HG03095 (cell line): ENCODE results near the gene ZNF546.
"Not testable (repeated sequence)": the region's sequence is repeated elsewhere in the genome, so short reads cannot be mapped to it uniquely, and the experiment has no call there.

Source experiments
- ATAC-seq: cut with Tn5 transposase; IDR thresholded peaks from one replicate; pipeline ENCODE4 v1.9.1; 2021; ENCODE audit warnings: moderate library complexity; ENCODE audit not compliant: unreplicated experiment

ZNF546 gene

DNA sequence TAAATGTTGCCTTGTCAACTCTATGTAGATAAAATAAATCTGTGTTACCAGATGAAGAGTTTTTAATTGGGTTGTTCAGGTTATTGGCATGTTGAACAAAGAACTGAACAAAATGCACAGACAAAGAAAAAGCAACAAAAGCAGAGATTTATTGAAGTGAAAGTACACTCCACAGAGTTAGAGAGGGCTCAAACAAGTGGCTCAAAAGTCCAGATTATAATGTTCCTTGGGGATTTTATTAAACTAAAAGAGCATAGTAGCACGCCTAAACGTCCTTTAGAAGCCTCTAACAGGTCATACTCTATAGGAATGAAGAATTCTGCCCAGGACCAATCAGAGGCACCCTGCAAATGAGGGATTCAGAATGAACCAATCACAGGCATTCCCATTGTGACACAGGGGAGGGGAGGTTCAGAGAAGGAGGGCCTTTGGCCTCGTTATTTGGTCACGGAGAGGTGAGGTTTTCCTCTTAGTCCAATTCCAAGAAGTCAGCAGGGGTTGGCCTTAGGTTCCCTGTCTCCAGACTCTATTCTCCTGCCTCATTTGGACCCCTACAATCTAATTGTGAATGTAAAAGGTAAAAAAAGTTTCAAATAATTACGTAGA, 13.1 kb upstream of the ZNF546 start:
- ATAC-seq, result no peak

DNA sequence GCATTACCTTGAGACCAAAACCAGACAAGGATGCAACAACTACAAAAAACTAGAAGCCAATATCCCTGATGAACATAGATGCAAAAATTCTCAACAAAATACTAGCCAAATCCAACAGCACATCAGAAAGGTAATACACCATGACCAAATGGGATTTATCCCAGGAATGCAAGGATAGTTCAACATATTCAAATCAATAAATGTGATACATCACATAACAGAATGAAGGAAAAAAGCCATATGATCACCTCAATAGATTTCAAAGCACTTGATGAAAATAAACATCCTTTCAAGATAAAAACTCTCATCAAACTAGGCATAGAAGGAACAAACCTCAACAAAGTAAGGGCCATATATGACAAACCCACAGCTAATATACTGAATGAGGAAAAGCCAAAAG, 10.2 kb upstream of the ZNF546 start:
- no peak for ATAC-seq

DNA sequence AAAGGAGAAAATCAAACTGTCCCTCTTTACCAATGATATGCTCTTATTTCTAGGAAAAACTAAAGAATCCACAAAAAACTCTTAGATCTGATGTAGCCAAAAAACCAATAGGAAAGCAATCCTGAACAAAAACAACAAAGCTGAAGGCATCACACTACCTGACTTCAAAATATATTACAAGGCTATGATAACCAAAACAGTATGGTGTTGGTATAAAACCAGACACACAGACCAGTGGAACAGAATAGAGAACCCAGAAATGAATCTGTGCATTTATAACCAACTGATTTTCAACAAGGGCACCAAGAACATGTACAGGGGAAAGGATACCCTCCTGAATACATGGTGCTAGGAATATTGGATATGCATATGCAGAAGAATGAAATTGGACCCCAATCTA, 9.7 kb upstream of the ZNF546 start:
- ATAC-seq, result no peak

DNA sequence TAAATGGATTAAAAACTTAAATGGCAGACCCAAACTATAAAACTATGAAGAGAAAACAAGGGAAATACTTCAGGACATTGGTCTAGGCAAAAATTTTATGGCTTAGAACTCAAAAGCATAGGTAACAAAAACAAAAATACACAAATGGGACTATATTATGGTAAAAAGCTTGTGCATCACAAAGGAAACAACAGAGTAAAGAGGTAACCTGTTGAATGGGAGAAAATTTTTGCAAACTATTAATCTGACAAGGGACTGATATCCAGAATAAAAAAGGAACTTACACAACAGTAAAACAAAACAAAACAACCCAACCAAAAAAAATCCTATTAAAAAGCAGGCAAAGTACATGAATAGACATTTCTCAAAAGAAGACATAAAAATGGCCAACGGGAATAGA, 9.3 kb upstream of the ZNF546 start:
- ATAC-seq, result no peak

DNA sequence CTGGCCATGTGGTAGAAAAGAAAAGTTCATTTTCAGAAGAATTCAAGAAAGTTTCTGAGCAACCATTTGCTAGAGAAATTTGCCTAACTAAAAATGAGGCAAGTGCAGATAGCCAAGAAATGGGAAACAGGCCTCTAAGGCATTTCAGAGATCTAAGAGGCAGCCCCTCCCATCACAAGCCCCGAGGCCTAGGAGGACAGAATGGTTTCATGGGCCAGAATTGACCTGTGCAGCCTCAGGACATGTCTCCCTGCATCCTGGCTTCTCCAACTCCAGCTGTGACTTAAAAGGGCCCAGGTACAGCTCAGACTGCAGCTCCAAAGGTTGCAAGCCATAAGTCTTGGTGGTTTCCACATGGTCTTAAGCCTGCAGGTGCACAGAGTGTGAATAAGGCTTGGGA, 3.3 kb upstream of the ZNF546 start:
- ATAC-seq, result no peak

DNA sequence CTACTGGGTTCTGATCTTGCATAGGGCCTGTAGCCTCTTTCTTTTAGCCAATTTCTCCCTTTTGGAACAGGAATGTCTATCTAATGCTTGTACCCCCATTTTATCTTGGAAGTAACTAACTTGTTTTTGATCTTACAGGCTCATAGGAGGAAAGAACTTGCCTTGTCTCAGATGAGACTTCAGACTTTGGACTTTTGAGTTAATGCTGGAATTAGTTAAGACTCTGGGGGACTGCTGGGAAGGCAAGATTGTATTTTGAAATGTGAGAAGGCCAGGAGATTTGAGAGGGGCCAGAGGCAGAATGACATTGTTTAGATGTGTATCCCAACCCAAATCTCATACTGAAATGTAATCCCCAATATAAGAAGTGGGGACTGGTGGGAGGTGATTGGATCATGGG, 2.5 kb upstream of the ZNF546 start:
- ATAC-seq, result no peak

DNA sequence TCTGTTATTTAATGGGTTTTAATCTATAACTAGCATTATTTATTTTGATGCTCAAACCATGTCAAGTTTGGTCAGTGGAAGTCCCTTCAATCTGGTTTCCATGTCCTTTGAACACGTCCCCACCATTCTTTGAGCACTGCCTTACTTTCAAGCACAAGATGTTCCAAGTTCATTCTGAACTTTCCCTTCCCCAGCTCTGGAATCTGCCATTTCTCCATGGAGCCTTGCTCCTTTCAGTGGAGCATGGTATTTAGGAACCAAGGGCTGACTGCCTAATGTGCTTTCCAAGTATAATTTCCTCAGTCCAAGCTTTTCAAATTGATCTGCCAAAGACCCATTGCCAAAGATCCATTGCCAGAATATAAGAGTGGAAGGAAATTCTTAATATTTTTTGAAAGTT, 1.1 kb upstream of the ZNF546 start:
- no peak for ATAC-seq

DNA sequence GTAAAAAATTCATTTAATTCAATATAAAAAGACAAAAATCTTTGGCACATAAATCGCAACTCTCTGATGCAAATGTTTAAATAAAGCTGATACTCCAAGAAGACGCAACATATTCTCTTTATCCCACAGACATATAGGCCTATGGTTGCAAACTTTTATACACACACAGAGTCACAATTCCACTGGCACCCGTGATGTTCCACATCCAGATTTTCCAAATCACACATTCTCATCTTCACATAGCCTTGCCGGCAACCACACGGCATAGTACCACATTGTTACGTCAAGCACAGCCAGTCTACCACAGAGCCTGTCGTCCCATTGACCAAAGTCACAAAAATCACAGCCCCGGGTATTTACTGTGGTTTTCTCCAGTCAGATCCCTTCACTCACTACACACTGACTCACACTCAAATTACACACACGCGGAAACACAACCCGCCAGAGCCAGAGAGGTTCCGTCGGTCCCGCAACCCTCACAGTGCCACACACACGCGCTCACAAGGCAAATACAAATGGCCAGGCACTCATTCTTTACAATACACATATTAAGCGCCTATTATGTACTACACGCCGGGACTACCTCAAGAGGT, 546 bp upstream of the ZNF546 start:
- peak; percentile 29 for ATAC-seq

DNA sequence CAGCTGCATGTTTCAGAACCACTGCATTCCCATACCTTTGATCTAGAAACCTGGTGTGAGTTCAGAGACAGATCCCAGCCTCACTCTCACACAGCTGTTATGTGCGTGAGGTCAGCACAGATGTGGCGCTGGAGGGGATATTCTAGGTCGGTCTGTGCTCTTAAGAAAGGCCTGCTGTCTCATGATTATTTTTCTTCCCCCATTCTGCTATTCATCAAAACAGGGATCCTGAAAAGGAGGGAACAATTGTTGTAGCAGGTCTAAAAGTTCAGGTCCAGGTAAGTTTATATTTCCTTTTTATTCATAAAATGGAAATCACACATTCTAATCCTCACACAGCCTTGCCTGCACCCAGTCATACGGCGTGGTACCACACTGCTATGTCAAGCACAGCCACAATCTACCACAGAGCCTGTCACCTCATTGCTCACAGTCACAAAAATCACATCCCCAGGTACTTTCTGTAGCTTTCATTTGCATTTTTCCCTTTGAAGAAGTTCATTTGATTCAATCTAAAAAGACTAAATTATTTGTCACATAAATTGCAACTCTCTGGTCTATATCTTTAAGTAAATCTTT, 867 bp downstream of the ZNF546 start:
- ATAC-seq, result no peak

DNA sequence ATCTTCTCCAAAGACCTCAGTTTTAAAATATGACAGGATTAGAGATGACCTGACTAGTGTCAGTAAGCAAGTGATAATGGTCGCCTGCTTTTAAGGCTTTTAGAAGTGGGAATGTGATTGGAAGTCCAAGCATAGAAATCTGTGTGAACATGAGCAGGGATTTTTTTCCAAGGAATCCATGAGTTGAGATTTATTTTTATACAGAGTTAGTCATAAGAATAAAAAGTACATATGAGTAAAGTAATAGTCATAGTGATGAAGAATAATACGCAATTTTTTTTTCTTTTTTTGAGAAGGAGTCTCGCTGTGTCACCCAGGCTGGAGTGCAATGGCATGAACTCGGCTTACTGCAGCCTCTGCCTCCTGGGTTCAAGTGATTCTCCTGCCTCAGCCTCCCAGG, 1.6 kb downstream of the ZNF546 start:
- no peak for ATAC-seq

DNA sequence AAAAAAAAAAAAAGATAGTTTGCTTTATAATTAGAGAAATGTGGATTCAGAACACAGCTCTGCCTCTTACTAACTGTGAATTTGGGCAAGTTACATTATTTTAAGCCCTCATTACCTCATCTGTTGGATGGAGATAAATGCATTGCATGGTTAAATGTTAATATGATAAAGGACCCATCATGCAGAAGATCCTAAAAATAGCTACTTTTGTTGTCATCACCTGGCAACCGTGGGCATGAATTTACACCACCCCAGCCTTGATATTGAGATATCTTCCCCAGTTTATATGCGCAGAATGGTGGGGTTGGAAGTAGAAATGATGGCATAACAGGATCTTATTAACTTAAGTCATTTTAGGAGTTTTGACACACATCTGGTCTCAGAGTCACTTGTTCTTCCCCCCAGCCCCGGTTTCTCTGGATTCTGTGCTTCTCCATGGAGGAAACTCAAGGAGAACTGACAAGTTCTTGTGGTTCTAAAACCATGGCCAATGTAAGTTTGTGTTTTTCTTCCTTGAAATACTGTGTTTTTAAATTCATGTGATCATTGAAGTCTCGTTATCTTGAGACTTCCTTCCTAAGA, 8.9 kb downstream of the ZNF546 start:
- no peak for ATAC-seq

DNA sequence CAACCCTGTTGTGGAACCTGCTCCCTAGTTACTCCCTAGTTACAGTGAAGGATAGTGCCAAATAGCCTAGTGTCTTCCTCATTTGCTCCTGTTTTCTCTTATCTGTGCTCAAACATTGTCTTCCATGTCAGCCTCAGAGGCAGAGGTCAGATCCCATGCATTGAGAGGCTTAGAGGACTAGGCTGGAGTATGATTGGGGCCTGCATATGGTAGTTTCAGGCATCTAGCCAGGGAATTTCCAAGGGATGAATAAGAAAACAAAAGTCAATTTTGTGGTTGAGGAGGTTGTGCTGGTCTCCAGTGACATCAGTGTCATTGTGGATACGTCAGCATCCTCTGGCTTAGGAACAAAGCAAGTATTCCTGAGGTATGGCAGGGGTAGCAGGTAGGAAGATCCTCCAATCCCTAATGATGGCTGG, 9.4 kb downstream of the ZNF546 start:
- no peak for ATAC-seq

DNA sequence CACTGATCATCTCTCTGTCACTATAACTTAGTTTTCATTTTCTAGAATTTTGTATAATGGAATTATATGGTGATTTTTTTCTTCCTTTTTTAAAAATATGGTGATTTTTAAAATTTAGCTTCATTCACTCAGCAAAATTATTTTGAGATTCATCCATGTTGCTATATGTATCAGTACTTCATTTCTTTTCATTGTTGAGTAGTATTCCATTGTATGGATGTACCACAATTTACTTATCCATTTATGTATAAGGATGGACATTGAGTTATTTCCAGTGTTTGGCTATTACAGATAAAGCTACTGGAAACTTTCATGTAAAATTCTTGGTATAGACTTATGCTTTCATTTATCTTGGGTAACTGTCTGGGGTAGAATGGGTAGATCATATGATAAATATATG, 12.8 kb downstream of the ZNF546 start:
- ATAC-seq, result no peak

DNA sequence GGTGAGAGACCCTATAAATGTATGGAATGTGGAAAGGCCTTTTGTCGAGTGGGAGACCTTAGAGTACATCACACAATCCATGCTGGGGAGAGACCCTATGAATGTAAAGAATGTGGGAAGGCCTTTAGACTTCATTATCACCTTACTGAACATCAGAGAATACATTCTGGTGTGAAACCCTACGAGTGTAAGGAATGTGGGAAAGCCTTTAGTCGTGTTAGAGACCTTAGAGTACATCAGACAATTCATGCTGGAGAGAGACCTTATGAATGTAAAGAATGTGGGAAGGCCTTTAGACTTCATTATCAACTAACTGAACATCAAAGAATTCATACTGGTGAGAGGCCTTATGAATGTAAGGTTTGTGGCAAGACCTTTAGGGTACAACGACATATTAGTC, 17.1 kb downstream of the ZNF546 start:
- ATAC-seq, result no peak

DNA sequence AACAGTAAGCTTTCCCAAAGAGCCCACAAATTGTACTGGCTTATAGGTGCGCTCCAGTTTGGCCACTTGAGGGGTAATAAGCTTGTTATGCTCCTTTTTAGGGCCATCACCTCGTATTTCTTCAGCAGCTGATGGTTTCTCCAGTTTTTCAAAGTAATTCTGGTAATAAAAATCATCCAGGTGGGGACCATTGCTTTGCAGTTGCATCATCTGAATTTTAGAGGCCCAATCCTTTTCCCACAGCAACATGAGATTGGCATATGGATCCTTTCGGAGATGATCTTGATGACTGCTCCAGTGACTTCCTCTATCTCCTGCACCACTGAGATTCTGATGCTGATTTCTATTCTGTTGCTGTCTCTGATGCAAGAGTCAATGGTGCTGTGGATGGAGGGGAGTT, 27.1 kb downstream of the ZNF546 start:
- no peak for ATAC-seq

DNA sequence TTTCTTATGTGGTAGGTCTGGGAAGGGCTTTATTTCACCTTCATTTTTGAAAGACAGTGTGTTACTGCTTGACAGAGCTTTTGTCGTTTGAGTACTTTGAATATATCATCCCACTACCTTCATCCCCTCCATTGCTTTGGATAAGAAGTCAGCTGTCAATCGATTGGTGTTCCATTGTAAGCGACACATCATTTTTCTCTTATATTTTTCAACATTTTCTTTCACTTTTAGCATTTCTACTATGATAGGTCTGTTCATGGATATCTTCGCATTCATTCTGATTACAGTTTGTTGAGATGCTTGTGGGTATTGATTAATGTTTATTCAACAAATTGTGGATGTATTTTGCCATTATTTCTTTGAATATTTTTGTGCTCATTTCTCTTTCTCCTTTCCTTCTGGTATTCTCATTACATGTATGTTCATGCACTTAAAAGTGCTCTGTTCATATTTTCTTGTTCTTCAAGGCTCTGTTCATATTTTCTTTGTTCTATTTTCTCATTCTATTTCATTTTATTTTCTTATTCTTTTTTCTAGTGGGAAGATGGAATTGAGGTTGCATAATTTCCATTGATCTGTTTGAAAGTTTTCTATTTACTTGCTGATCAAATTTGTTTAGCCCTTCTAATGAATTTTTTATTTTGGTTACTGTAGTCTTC, 29.2 kb downstream of the ZNF546 start:
- no peak for ATAC-seq

DNA sequence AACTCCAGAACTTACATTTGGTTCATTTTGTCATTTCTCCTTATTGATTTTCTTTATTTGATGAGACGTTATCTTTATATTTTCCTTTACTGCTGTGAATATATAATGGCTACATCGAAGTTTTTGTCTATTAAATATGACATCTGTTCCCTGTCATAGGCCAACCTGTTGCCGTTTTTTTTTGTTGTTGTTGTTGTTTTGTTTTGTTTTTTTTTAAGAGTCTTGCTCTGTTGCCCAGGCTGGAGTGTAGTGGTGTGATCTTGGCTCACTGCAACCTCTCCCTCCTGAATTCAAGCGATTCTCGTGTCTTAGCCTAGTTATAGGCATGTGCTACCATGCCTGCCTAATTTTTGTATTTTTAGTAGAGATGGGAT, 29.7 kb downstream of the ZNF546 start:
- ATAC-seq, result no peak

DNA sequence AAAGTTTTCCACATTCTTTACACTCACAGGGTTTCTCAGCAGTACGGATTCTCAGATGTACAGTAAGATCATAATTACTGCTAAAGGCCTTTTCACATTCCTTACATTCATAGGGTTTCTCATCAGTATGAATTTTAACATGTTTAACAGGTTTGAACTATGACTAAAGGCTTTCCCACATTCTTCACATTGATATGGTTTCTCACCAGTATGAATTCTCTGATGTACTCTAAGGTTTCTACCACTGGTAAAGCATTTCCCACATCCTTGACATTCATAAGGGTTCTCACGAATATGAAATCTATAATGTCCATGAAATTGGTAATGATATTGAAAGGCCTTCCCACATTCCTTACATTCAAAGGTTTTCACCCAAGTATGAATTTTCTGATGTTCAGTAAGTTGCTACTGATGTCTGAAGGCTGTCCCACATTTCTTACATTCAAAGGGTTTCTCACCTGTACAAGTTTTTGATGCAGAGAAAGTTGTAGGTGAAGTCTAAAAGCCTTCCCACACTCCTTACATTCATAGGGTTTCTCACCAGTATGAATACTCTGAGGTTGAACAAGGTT, 37.2 kb downstream of the ZNF546 start:
- no peak for ATAC-seq

DNA sequence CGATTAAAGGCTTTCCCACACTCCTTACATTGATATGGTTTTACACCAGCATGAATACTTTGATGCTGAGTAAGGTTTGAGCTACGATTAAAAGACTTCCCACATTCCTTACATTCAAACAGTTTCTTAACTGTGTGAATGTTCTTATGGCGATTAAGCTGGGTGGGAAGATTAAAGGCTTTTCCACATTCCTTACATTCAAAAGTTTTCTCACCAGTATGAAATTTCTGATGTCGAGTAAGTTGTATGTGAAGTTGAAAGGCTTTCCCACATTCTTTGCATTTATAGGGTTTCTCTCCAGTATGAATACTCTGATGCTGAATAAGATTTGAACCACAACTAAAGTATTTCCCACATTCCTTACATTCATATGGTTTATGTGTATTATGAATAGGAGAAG, 39.1 kb downstream of the ZNF546 start:
- no peak for ATAC-seq

DNA sequence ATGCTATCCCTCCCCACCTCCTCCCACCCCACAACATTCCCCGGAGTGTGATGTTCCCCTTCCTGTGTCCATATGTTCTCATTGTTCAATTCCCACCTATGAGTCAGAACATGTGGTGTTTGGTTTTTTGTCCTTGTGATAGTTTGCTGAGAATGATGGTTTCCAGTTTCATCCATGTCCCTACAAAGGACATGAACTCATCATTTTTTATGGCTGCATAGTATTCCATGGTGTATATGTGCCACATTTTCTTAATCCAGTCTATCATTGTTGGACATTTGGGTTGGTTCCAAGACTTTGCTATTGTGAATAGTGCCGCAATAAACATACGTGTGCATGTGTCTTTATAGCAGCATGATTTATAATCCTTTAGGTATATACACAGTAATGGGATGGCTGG, 41.2 kb downstream of the ZNF546 start:
- ATAC-seq, result not testable (repeated sequence)

DNA sequence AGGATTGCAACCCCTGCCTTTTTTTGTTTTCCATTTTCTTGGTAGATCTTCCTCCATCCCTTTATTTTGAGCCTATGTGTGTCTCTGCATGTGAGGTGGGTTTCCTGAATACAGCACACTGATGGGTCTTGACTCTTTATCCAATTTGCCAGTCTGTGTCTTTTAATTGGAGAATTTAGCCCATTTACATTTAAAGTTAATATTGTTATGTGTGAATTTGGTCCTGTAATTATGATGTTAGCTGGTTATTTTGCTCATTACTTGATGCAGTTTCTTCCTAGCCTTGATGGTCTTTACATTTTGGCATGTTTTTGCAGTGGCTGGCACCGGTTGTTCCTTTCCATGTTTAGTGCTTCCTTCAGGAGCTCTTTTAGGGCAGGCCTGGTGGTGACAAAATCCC, 44.9 kb downstream of the ZNF546 start:
- not testable (repeated sequence) for ATAC-seq

DNA sequence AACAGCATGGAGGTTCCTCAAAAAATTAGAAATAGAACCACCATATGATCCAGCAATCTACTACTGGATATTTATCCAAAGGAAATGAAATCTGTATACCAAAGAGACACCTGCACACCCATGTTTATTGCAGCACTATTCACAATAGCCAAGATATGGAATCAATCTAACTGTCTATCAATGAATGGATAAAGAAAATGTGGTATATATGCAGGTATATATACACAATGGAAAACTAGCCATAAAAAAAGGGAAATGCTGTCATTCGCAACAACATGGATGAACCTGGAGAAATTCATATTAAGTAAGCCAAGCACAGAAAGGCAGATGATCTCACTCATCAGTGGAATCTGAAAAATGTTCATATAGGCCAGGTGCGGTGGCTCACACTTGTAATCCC, 56.6 kb downstream of the ZNF546 start:
- ATAC-seq, result no peak
